ENCODE data around the gene FAM227B. TPM values are rescaled to one million over a fixed set of nuclear protein-coding genes. Genes with fewer than 3 reads are reported as not detected.
"Not testable (repeated sequence)": the region's sequence is repeated elsewhere in the genome, so short reads cannot be mapped to it uniquely, and the experiment has no call there.

FAM227B gene
- total RNA-seq, 1 donor from 2014 or later: 8.2 TPM

GRCh38 chr15:49492830-49493229 lies 127.8 kb downstream of the FAM227B start:
- no peak for DNase-seq

- no peak for DNase-seq
These were observed 128.5 kb downstream of the FAM227B start for GRCh38 chr15:49492151-49492550.

- no peak for DNase-seq
These were observed 129.7 kb downstream of the FAM227B start for GRCh38 chr15:49490966-49491365.

- peak; percentile 31 for DNase-seq
These were observed 135.2 kb downstream of the FAM227B start for GRCh38 chr15:49485401-49485800.

GRCh38 chr15:49478982-49479381 lies 141.6 kb downstream of the FAM227B start:
- DNase-seq: not testable (repeated sequence)

- not testable (repeated sequence) for DNase-seq
These were observed 142.6 kb downstream of the FAM227B start for GRCh38 chr15:49478021-49478420.

- no peak for DNase-seq
These were observed 147.6 kb downstream of the FAM227B start for GRCh38 chr15:49473031-49473430.

- DNase-seq: no peak
These were observed 148.3 kb downstream of the FAM227B start for GRCh38 chr15:49472338-49472737.

GRCh38 chr15:49471733-49472132 lies 148.9 kb downstream of the FAM227B start:
- DNase-seq: peak; percentile 45

GRCh38 chr15:49471248-49471647 lies 149.4 kb downstream of the FAM227B start:
- DNase-seq: not testable (repeated sequence)

GRCh38 chr15:49468481-49468839 lies 152.2 kb downstream of the FAM227B start:
- peak; percentile 49 for DNase-seq

- DNase-seq: no peak
These were observed 152.7 kb downstream of the FAM227B start for GRCh38 chr15:49467746-49468480.

- DNase-seq: no peak
These were observed 154.5 kb downstream of the FAM227B start for GRCh38 chr15:49466119-49466518.

GRCh38 chr15:49464522-49464921 lies 156.1 kb downstream of the FAM227B start:
- DNase-seq: no peak

GRCh38 chr15:49462232-49462844 lies 158.3 kb downstream of the FAM227B start:
- DNase-seq: no peak

- DNase-seq: no peak
These were observed 160.1 kb downstream of the FAM227B start for GRCh38 chr15:49460411-49460941.

- DNase-seq: no peak
These were observed 162.5 kb downstream of the FAM227B start for GRCh38 chr15:49458145-49458544.

- no peak for DNase-seq
These were observed 164.5 kb downstream of the FAM227B start for GRCh38 chr15:49456166-49456565.

- no peak for DNase-seq
These were observed 168.0 kb downstream of the FAM227B start for GRCh38 chr15:49452595-49452994.

GRCh38 chr15:49441816-49442215 lies 178.8 kb downstream of the FAM227B start:
- DNase-seq: no peak

GRCh38 chr15:49441356-49441755 lies 179.3 kb downstream of the FAM227B start:
- no peak for DNase-seq

GRCh38 chr15:49439678-49440395 lies 180.8 kb downstream of the FAM227B start:
- DNase-seq: no peak

All from tongue (tissue), 2 donors.